HG03521 (cell line): ENCODE measurements around the gene FBXO36.

Experiments
- ATAC-seq: cut with Tn5 transposase; IDR thresholded peaks from one replicate; pipeline ENCODE4 v1.9.1; 2021; ENCODE audit warnings: mild to moderate bottlenecking, moderate library complexity; ENCODE audit not compliant: unreplicated experiment

FBXO36 gene

DNA sequence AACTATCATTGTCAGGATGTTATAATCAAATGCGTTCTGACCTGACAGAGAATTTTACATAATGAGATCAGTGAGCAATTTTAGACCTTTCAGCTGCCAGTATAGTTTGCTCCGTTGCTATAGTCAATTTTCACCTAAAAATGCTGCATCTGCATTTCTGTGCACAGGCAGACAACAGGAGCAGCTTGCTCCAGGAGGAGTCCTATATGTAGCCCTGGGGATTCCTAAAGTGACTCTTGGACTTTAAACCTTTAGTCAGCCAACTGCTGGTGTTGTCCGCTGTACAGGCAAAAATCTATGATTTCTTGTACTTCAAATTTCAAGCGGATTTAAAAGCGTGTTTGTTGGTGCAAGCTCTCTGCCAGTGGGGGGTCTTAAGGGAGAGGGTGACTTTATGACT, 120.7 kb downstream of the FBXO36 start:
- ATAC-seq = no peak

DNA sequence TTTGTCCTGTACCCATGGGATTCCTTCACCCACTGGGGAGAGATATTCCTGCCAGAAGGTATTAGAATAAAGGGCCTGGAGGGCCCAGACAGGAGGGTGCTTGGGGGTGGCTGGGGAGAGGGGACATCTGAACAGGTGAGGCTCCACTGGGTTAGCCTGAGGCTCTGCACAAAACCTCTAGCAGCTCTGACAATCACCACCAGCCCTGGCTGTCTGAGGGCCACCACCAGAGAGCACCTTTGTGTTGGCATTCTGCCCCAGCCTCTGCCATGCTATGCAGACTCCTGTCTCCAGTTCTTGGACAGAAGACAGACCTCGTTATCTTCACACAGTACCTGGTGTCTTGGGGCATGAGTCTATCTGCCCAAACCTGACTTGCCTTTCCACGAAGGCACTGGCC, 121.2 kb downstream of the FBXO36 start:
- ATAC-seq = no peak

DNA sequence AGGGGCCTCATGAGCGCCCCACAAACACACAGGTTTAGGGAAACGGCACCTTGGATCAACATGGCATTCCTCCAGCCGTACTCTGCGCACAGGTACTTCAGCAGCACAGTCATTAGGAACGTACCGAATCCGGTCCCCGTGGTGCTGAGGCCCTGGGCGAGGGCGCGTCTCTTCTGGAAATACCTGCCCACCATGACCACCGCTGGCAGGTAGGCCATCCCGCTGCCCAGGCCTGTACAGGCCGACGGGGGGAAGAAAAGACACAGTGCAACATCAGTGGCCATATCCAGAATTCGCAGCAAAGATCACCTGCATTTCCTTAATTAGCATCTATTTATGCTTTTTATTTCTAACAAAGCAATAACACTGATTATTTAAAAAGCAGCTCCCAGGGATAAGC, 124.2 kb downstream of the FBXO36 start:
- ATAC-seq = no peak

DNA sequence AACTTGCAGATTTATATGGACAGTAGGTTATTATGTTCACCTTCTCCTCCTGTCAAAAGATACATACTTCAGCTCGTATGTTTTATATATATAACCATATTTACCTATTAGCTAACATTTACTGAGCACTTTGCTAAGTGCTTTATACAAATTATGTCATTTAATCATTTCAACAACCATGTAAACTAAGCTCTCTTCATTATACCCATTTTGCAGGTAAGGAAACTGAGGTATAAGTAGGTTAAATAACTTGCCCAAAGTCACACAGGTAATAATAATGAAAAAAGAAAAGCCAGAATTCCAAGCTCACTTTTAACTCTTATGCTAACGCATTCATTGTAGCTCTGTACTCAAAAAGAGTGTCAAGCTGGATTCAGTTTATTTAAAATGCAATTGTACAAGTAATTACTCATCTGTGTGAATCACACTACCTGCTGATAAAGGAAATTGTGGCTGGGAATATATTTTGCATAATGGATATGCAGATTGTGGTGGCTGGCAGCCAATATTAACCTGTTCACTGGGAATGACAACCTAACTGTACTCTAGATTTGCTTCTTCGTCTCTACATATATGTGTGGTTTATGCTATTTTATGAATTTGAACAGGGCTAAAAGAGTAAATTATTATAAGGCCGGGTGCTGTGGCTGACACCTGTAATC, 125.8 kb downstream of the FBXO36 start:
- ATAC-seq = no peak

DNA sequence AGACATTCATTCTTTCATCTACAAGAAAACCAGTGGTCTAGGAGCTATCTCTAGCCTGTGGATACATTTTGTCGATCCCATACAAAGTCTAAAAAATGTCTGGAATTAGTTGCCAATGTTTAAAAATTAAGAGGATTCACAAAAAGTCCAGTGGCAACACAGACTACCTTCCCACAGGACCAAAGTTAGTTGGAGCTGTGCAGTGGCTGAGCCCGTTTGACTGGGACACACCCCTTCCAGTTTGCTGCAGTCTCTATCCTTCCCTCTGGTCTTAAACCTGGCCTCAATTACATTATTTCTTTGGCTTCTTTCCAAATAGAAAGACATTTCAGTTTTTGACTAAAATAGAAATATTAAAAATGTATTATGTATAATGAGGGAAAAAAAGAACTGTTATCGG, 127.8 kb downstream of the FBXO36 start:
- no peak for ATAC-seq

DNA sequence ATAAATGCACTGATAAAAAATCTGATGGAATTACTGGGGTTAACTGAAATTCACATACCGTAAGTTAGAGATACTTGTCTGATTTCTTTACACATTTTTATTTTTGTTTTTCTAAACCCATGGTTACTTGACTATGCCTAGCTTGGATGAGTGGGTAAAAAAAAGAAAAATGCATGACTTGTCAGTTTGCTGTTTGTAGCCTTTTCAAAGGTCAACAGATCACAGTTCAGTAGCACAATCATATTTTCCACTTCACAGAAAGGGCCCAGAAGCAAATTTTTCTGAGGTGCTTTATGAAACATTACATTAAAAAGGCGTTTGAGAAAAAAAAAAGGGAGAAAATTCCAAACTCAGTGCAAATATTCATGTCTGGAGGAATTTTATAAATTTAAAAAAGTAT, 130.0 kb downstream of the FBXO36 start:
- ATAC-seq = no peak

DNA sequence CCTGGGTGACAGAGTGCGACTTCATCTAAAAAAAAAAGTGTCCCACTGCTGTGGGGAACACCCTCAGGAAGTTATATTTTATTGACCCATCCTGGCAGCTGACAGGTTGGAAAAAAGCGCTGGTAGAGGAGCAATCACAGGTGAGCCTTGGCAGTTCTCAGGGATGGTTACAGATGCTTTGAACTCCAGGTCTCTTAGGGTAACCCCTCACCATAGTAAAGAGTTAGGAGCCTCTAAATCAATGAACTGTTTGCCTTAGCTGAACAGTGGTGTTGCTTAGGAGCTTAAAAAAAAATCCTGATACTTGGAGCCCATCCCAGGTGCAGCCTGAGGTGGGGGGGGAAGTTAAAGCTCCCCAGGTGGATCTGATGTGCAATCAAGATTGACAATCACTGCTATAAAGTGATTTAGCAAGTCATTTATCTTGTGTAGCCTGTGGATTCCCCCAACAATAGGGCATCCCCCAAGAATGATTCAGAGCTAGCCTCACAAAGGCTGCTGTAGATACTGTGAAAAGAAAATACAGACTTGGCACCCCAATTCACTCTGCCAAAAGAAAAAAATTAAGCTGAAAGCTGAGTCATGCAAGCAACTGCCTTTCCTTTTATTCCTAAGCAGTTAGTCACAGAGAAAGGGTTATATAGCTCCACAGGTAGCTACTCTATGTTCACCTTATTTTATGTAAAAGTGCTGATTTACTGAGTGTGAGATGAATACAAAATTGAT, 131.6 kb downstream of the FBXO36 start:
- ATAC-seq = no peak

DNA sequence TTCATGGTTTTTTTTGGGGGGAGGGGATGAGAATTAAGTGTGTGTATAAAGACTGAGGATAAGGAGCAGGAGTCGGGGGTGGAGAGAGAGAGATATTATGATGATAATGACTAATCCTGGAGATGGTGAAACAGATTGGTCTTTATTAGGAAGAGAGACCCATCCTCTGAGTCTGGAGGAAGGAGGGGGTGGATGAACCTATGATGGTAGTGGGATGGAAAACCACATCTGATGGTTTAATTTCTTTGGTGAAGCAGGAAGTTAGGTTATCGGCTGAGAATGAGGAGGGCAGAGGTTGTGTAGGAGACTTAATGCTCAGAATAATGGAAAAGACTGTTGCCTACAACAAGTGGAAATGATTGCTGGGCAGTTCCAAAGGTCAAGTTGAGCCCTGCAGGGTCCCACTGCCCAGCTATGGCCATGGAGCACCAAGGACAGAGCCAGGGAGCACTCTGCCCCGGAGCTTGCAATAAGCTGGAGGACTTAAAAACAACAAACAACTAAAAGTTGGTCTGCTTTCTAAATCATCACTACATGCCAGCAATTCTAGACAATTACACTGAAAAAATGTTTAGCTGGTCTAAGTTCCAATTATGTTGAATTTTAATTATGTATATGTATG, 138.5 kb downstream of the FBXO36 start:
- no peak for ATAC-seq
